Brain pericyte (primary cell): Measurements from ENCODE around the gene SEC61A2.
"Not testable (repeated sequence)": the region's sequence is repeated elsewhere in the genome, so short reads cannot be mapped to it uniquely, and the experiment has no call there.

Experiments used
- DNase-seq: peaks from one replicate; pipeline ENCODE4 v3.0.0-alpha.2; 2012; ENCODE audit warnings: low read depth, low spot score

Gene SEC61A2

GRCh38 chr10:12160664-12161063, 31.2 kb downstream of the SEC61A2 start:
- DNase-seq = no peak

GRCh38 chr10:12162927-12163326, 33.5 kb downstream of the SEC61A2 start:
- no peak for DNase-seq

GRCh38 chr10:12164085-12164484, 34.6 kb downstream of the SEC61A2 start:
- no peak for DNase-seq

GRCh38 chr10:12165036-12165435, 35.6 kb downstream of the SEC61A2 start:
- no peak for DNase-seq

GRCh38 chr10:12165999-12166775, 36.7 kb downstream of the SEC61A2 start:
- no peak for DNase-seq

GRCh38 chr10:12171512-12171911, 42.0 kb downstream of the SEC61A2 start:
- DNase-seq = not testable (repeated sequence)

GRCh38 chr10:12177642-12178041, 48.2 kb downstream of the SEC61A2 start:
- DNase-seq = no peak

- DNase-seq = no peak
Measured at GRCh38 chr10:12179606-12180170, 50.2 kb downstream of the SEC61A2 start.

GRCh38 chr10:12180221-12180974, 50.9 kb downstream of the SEC61A2 start:
- DNase-seq = no peak

- DNase-seq = no peak
Measured at GRCh38 chr10:12181065-12181775, 51.7 kb downstream of the SEC61A2 start.

GRCh38 chr10:12184165-12184564, 54.7 kb downstream of the SEC61A2 start:
- DNase-seq = no peak

- DNase-seq = no peak
Measured at GRCh38 chr10:12186323-12186722, 56.8 kb downstream of the SEC61A2 start.

GRCh38 chr10:12187321-12187905, 57.9 kb downstream of the SEC61A2 start:
- DNase-seq = no peak

- no peak for DNase-seq
Measured at GRCh38 chr10:12188656-12189055, 59.2 kb downstream of the SEC61A2 start.

- DNase-seq = no peak
Measured at GRCh38 chr10:12189426-12189825, 59.9 kb downstream of the SEC61A2 start.

- no peak for DNase-seq
Measured at GRCh38 chr10:12191715-12192114, 62.2 kb downstream of the SEC61A2 start.

- no peak for DNase-seq
Measured at GRCh38 chr10:12193193-12193592, 63.7 kb downstream of the SEC61A2 start.

GRCh38 chr10:12194752-12195271, 65.3 kb downstream of the SEC61A2 start:
- no peak for DNase-seq

- no peak for DNase-seq
Measured at GRCh38 chr10:12195281-12195602, 65.8 kb downstream of the SEC61A2 start.

GRCh38 chr10:12195603-12196506, 66.4 kb downstream of the SEC61A2 start, which contains the start of the genes CDC123 and NUDT5:
Gene CDC123 (plus strand): TSS chr10:12196188. CDS start chr10:12196246, 58 bp downstream.
Gene NUDT5 (minus strand): TSS chr10:12195891. CDS start chr10:12186291, 9,600 bp downstream.
- DNase-seq = peak; percentile 81
